OCI-LY1 (cell line): ENCODE measurements around the gene TGFBRAP1.

Source experiments
- EZH2 ChIP-seq: fragments of 200-600 bp; sonication (generic), shearing (Covaris generic); IDR thresholded peaks from 2 replicates; pipeline ENCODE4 v1.8.0; 2017; ENCODE audit warnings: borderline replicate concordance, mixed run types, mild to moderate bottlenecking, antibody characterized with exemption, low read length, moderate library complexity, mixed read lengths
- TF ChIP-seq, protein P1 (sequence below): fragments of 200-600 bp; sonication (generic), shearing (Covaris generic); IDR thresholded peaks from 2 replicates; pipeline ENCODE4 v1.5.1; 2017; ENCODE audit warnings: mild to moderate bottlenecking, antibody characterized with exemption, low read length, moderate library complexity, mixed read lengths

- TF ChIP-seq, protein P1, sequence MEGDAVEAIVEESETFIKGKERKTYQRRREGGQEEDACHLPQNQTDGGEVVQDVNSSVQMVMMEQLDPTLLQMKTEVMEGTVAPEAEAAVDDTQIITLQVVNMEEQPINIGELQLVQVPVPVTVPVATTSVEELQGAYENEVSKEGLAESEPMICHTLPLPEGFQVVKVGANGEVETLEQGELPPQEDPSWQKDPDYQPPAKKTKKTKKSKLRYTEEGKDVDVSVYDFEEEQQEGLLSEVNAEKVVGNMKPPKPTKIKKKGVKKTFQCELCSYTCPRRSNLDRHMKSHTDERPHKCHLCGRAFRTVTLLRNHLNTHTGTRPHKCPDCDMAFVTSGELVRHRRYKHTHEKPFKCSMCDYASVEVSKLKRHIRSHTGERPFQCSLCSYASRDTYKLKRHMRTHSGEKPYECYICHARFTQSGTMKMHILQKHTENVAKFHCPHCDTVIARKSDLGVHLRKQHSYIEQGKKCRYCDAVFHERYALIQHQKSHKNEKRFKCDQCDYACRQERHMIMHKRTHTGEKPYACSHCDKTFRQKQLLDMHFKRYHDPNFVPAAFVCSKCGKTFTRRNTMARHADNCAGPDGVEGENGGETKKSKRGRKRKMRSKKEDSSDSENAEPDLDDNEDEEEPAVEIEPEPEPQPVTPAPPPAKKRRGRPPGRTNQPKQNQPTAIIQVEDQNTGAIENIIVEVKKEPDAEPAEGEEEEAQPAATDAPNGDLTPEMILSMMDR, result no peak
- TF ChIP-seq EZH2, result no peak
Measured at GRCh38 chr2:105239924-105240323, 89.6 kb downstream of the TGFBRAP1 start.
